Activated CD4-positive, alpha-beta T cell treated with anti-CD3 and anti-CD28 coated beads, Interleukin-2, amount 50 U/mL, for 1 hour (primary cell): Measurements from ENCODE around the gene OSM.
"Not testable (repeated sequence)": the region's sequence is repeated elsewhere in the genome, so short reads cannot be mapped to it uniquely, and the experiment has no call there.

Experiments used
- DNase-seq: peaks from one replicate; pipeline ENCODE4 v3.0.0-alpha.2; 2020

OSM gene

GRCh38 chr22:30240541-30241417 lies 25.9 kb downstream of the OSM start:
- DNase-seq, result no peak

DNA sequence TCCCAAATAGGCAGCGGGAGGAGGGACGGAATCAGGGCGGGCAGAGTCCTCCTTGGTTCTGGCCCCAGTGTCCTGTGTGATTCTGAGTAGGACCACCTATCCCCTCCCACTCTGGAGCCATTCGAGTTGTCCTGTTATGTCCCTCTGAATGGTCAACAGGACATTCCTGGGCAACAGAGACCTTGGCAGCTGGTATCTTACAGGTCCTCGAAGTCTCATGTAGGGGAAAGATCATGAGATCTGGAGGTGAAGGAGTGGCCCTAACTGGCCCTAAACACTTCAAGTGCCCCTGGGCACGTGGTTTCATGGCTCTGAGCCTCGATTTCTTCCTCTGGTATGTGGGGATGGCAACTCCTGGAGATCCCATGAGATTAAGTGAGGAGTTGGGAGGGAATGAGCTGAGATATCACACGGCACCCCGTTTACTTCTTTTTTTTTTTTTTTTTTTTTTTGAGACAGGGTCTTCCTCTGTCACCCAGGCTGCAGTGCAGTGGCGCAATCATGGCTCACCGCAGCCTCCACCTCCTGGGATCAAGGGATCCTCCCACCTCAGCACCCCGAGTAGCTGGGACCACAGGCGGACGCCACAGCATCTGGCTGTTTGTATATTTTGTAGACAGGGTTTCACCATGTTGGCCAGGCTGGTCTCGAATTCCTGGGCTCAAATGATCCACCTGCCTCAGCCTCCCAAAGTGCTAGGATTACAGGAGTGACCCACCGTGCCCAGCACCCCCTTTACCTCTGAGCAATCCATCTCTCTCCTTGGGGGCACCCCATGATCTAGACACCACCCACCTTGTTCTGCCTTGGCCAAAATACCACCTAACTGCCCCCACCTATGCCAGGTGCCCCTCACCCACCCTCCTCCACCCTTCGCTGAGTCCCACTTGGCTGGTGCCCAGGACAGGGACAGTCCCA lies 26.9 kb downstream of the OSM start:
- DNase-seq, result no peak

DNA sequence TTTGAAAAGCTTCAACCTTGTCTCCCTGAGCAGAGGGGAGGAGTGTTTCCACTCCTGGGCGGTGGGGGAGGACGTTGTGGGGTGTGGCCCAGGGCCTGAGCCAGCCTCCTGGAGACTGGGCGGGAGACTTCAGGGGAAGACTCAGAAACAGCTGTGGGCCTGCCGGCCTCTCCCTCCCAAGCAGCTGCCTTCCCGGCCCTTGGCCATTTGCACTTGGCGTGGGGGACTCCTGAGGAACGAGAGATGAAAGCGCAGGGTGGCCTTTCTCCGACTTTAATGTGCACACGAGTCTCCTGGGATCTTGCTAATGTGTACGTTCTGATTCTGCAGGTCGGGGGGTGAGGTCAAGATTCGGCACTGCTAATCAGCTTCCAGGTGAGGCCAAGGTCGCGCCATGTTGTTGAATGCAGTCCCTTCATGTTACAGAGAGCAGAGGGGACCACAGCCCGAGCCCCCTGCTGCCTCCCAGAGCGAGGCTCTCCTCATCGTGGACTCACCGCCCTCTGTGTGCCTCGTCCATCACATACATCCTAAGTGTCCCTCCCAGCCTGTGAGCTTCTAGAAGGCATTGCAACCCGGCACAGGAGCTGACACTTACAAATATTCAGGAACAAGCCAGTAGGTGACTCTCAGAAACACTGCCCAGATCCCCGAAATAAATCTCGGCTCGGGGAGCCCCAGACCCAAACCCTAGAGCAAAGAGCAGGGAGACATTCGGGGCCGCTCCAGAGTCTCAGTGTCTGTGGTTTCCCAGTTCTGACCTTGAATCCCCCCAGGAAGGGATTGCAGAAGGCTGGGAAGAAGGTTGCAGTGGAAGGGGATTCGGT lies 27.8 kb downstream of the OSM start:
- no peak for DNase-seq

DNA sequence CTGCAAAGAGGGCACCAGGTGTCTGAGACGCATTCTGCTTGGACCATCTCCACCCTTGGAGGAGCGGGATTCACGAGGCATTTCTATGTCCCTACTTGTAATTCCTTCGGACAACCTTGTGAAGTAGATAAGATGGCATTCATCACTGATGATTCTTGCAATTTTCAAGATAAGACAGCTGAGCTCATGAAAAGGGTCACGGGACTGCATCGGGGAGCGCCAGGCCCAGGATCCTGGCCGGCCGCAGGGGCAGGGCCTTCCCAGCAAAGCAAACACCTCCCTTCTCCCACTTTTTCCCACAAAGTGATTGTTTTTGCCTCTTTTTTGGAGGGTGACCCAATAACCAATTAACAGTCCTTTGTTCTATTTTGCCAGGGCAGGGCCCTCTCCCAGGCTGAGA lies 28.5 kb downstream of the OSM start:
- DNase-seq, result no peak

DNA sequence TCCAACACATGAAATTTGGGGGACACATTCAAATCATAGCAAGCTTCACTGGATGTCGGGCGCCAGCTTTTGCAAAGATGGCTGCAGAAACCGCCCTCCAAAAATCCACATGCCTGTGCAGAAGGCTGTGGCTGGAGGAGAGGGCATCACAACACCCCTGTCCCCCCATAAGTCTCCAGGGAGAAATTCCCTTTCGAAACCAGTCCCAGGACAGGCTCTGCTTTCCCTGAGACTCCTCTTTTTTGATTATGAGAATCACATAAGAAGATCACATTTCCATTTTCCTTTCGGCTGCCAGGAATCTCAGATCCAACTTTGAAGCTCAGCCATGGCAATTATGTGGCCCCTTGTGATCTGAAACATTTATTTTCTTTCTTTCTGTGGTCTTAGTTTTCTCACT lies 29.8 kb downstream of the OSM start:
- no peak for DNase-seq

- DNase-seq, result no peak
Observed at GRCh38 chr22:30235687-30236170, 30.9 kb downstream of the OSM start.

GRCh38 chr22:30234786-30235470 lies 31.7 kb downstream of the OSM start:
- DNase-seq, result no peak

- DNase-seq, result not testable (repeated sequence)
Observed at GRCh38 chr22:30234325-30234724, 32.3 kb downstream of the OSM start.

DNA sequence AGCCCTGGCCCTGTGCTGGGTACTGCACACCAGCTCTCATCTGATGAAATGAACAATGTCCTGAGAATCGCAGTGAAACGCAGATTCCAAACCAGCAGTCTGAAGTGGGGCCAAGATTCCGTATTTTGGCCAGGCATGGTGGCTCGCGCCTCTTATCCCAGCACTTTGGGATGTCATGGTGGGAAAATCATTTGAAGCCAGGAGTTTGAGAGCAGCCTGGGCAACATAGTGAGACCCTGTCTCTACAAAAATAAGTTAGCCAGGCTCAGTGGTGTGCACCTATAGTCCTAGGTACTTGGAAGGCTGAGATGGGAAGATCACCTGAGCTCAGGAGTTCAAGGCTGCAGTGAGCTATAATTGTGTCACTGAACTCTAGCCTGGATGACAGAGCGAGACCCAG lies 33.1 kb downstream of the OSM start:
- no peak for DNase-seq

GRCh38 chr22:30232716-30233218 lies 33.9 kb downstream of the OSM start:
- no peak for DNase-seq

- DNase-seq, result no peak
Observed at GRCh38 chr22:30230787-30231461, 35.7 kb downstream of the OSM start.

GRCh38 chr22:30230330-30230729 lies 36.3 kb downstream of the OSM start:
- no peak for DNase-seq

- DNase-seq, result no peak
Observed at GRCh38 chr22:30228509-30229359, 37.9 kb downstream of the OSM start.

- no peak for DNase-seq
Observed at GRCh38 chr22:30227438-30228228, 39.0 kb downstream of the OSM start.

GRCh38 chr22:30226192-30226832 lies 40.3 kb downstream of the OSM start:
- no peak for DNase-seq

- DNase-seq, result no peak
Observed at GRCh38 chr22:30225220-30225927, 41.3 kb downstream of the OSM start.

DNA sequence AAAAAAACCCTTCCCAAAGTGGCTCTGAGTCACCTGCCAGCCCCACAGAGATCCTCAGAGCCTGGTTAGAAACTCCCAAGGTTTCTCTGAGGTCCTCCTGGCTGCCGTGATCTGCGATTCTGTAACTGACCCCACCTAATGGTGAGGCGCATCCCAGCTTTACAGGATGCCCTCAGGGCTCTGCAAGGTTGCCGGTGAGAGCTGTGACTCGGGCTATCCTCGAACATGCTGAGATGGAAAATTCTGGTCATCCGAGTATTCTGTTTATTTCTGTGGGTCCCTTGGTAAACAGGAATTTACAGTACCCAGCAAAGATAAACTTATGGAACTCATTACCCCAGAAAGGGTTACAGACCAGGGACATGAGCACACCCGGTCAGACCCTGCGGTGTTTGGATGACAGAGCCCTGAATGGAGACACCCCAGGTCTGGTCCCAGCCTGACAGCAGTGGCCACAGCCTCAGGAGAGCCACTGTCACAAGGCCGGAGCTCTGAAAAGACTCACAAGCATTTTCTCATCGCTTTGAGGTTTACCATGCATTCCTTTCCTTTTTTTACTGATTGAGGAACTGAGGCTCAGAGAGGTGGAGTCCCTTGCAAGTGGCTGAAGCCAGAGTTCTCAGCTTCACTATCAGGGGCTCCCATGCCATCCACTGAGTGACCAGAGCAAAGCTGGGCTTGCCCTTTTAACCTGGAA lies 42.3 kb downstream of the OSM start:
- no peak for DNase-seq

DNA sequence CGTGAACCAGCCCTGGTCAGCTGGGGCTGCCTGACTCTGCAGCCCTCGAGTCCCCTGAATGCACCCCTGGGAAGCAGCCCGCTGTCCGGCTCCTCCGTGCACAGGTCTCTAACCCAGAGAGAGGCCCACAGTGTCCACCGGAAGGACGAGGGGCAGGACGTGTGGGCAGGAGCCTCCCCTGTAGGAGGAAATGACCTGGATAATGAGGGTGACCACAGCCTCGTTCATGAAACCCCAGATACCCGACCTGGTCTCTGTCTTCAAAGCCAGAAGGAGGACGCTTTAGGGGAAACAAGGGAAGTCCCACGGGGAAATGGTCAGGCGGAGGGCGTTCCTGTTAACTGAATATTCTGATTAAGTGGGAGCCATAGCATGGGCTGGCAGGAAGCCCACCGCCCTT lies 43.3 kb downstream of the OSM start:
- DNase-seq, result no peak
